HPDE6-E6E7 (cell line): ENCODE results near the gene DNAH1.

Source experiments
- DNase-seq: peaks from one replicate; pipeline ENCODE4 v3.0.0; 2011; ENCODE audit warnings: missing footprints; ENCODE audit errors: extremely low spot score

DNAH1 gene

DNA sequence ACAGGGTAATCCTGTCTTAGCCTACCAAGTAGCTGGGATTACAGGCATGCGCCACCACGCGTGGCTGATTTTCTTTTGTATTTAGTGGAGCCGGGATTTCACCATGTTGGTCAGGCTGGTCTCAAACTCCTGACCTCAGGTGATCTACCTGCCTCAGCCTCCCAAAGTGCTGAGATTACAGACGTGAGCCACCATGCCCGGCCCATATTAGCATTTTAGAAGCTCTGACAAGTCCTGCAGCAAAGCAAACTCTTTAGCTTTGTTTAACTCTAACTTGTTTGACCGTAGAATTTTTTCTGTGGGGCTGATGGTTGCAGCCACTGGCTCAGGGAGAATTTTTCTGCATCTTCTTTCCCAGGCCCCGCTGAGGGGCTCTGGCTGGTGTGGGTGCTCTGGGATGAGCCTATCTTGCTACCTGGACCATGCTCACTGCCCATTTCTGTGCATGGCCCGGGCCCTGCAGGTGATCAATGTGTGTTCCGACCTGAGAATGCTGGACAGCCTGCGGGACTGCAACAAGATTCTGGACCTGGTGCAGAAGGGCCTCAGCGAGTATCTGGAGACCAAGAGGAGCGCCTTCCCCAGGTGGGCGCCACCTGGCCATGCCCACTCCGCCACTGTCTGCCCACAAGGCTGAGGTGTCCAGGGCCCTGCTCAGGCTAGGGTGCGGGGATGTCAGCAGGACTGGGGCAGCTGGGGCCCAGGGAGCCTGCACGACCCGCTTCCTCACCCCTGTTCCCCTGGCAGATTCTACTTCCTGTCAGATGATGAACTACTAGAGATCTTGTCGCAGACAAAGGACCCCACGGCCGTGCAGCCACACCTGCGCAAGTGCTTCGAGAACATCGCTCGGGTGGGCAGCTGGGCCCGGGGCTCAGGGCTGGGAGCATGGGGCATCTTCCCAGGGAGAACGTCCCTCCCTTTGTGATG, 41.3 kb downstream of the DNAH1 start:
- no peak for DNase-seq

- no peak for DNase-seq
These were observed 42.3 kb downstream of the DNAH1 start for GRCh38 chr3:52358362-52358940.

DNA sequence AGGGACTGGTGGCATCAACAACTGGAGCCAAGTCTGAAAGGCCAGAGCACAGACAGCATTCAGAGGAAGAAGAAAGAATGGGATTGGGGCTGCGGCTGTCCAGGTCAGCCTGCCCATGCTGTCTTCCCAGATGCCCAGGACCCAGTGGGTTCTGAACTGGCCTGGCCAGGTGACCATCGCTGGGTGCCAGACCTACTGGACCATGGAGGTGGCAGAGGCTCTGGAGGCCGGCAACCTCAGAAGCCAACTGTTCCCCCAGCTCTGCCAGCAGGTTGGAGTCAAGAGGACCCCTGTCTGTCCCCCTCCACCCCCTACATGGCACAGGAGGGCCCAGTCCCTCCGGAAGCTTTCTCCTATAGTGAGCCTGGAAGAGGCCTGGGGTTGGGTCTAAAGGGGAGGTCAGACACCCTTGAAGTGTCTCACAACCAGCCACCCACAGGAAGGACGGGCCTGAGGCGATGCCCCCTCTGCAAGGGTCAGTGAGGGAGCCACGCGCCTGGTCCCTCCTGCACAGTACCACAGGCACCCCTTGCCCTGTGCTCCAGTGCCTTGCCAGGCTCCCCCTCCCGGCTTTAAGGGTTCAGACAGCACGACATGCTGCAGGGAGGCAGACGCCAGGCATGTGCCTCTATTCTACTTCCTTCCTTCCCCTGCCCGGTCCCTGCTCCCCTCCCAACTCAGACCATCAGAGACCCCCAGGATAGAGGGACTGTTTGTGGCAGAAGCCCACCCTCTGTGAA, 43.2 kb downstream of the DNAH1 start:
- DNase-seq: no peak

DNA sequence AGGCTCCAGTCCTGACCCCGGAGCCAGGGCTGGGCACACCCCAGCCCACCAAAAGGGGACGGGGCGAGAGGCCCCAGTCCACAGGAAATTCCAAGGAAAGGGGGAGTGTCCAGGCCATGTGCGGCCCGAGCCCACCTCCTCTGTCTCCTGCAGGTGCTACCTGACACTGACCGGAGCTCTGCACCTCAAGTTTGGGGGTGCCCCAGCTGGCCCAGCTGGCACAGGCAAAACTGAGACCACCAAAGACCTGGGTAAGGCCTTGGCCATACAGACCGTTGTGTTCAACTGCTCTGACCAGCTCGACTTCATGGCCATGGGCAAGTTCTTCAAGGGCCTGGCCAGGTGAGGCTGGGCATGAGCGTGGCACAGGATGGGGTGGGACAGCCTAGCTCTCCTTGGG, 44.9 kb downstream of the DNAH1 start:
- no peak for DNase-seq

GRCh38 chr3:52361454-52361853, 45.3 kb downstream of the DNAH1 start:
- DNase-seq: no peak

DNA sequence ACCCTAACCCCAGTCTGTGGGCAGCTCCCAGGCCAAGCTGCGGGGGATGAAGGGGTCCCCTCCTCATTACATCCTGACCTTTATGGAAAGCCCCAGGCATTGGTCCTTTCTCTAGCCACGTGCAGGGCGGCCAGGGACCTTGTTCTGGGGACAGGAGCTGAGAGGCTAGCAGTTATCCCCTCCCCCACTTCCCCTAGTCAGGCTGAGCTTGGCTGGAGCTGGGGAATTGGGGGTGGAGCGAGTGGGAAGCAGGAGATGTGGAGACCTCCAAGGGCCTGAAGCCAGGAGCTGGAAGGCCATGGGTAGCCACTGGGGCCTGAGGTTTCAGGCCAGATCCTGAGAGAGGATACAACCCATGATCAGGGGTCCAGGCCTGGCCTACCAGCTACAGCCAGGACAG, 45.8 kb downstream of the DNAH1 start:
- DNase-seq: no peak

- no peak for DNase-seq
These were observed 48.4 kb downstream of the DNAH1 start for GRCh38 chr3:52364322-52365035.

GRCh38 chr3:52366527-52366926, 50.4 kb downstream of the DNAH1 start:
- no peak for DNase-seq

DNA sequence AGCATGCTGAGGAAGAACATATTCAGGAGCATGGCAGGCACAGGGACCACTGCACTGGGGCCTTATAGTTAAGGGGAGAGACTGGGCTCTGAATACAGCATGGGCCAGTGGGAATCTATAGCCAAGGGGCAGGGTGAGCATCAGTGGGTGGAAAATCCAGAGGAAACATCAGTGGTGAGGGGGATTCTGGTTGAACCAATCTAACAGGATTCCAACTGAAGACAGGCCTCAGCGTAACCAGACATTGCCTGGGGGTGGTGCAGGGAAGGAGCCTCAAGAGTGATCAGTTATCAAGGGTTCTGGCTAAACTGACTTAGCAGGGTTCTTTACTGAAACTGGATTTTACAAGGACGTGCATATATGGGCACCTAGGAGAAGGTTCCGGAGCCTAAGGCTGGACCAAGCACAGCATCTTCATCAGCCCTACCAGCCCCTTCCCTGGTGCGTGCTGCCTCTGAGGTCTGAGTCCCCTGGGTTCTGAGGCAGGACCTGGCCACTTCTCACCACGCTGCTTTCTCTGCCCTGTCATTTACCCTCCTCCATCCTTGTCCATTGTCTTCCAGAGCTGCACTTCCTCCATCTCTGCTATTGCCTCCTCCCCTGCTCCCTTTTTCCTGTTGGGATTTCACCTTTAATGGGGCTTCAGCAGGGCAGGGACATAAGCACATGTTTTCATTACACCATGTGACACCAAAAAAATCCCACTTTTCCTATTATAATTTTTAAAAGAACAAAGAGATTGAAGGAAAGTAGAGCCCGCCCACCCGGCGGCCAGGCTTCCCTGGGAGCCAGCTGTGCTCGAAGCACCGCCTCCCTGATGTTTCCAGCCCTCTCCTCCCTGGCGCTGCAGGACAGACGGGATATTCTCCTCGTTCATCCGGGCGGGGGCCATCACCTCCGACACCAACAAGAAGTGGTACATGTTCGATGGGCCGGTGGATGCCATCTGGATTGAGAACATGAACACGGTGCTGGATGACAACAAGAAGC, 52.1 kb downstream of the DNAH1 start:
- no peak for DNase-seq

GRCh38 chr3:52370531-52370930, 54.4 kb downstream of the DNAH1 start:
- DNase-seq: no peak

DNA sequence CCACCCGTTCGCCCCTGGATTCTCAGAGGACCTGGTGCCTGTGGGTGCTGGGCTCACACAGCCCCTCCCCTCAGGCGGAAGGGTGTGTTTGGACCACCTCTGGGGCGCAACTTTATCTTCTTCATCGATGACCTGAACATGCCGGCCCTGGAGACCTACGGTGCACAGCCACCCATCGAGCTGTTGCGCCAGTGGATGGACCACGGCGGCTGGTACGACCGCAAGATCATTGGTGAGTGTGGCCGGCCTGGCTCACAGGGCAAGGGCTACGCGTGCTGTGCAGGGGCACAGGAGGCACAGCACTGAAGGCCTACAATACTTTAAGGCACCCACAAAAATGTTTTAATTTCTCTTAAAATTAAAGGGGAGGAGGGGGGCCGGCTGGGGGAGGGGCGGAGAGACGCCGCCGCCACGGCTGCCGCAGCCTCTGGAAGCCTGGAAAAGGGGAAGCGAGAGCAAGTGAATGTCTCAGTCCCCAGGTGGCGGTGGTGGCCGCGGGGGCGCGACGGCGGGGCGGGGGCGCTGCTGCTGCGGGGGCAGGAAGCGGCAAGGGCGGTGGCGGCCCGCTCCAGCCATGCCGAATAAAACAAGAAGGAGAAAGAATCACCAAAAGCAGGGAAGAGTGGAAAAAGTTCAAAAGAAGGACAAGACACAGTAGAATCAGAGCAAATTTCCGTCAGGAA, 56.8 kb downstream of the DNAH1 start:
- no peak for DNase-seq

GRCh38 chr3:52373676-52374075, 57.6 kb downstream of the DNAH1 start:
- DNase-seq: no peak

- no peak for DNase-seq
These were observed 58.1 kb downstream of the DNAH1 start for GRCh38 chr3:52374173-52374572.

- DNase-seq: no peak
These were observed 63.5 kb downstream of the DNAH1 start for GRCh38 chr3:52379610-52380009.

GRCh38 chr3:52380023-52380422, 63.9 kb downstream of the DNAH1 start:
- no peak for DNase-seq

- no peak for DNase-seq
These were observed 65.5 kb downstream of the DNAH1 start for GRCh38 chr3:52381623-52382022.

GRCh38 chr3:52383446-52383845, 67.3 kb downstream of the DNAH1 start:
- no peak for DNase-seq

- no peak for DNase-seq
These were observed 68.1 kb downstream of the DNAH1 start for GRCh38 chr3:52384019-52384761.

DNA sequence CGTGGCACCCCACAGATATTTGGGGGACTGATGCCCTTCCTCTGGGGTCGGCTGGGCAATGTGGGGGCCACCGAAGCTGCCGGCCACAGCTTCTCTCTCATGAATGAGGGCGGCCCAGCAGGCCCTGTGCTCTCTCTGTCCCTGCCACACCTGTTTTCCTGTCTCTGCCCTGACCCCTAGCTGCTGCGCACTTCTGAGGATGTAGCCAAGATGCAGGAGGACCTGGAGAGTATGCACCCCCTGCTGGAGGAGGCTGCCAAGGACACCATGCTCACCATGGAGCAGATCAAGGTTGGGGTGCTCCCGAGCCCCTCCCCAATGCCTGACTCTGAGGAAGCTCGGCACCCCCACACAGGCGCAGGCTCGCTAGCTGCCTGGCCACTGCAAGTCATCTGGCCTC, 69.0 kb downstream of the DNAH1 start:
- no peak for DNase-seq
